ENCODE data around the gene PTPRD. TPM values are rescaled to one million over a fixed set of nuclear protein-coding genes. Genes with fewer than 3 reads are reported as not detected.

The PTPRD gene
- total and polyA plus RNA-seq, 10 donors = 0.08 to 11.7 (median 2.9) TPM

DNA sequence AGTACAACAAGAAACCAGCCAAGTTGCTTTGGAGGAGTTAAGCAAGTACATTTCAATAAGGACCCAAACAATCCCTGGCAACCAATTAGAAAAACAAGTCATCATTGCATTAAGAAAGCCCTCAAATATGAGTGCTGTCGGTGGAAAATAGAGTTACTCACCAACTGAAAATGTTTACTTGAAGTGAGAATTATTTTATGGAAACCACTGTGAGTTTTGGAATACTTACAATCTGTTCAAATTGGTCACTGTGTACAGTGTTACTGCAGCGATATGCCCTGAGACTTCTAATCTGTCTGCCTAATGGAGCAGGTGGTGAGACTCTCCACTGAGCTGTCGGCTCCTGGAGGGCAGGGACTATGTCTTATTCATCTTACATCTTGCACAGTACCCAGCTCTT, 1740.0 kb downstream of the PTPRD start:
- no peak for DNase-seq
- Histone ChIP-seq H3K36me3 (no peaks in the 10 kb centered on the region), H3K4me1 (no peaks in the 10 kb centered on the region), H3K9me3 (no peaks in the 10 kb centered on the region), H3K4me3 (no peak overlapping the region), H3K27me3 (replicated peaks in 1 of 7) (no peaks in the 10 kb centered on the region), H3K27ac (no peak overlapping the region)
- 72 to 79% (median 73%) methylated on average over 3 of the region's 3 CpGs for WGBS, 5 donors
- TF ChIP-seq POLR2A (IDR thresholded peaks at IDR 0.05) (no peak), POLR2AphosphoS5 (IDR thresholded peaks at IDR 0.05) (no peak)
- TF ChIP-seq, protein P1, sequence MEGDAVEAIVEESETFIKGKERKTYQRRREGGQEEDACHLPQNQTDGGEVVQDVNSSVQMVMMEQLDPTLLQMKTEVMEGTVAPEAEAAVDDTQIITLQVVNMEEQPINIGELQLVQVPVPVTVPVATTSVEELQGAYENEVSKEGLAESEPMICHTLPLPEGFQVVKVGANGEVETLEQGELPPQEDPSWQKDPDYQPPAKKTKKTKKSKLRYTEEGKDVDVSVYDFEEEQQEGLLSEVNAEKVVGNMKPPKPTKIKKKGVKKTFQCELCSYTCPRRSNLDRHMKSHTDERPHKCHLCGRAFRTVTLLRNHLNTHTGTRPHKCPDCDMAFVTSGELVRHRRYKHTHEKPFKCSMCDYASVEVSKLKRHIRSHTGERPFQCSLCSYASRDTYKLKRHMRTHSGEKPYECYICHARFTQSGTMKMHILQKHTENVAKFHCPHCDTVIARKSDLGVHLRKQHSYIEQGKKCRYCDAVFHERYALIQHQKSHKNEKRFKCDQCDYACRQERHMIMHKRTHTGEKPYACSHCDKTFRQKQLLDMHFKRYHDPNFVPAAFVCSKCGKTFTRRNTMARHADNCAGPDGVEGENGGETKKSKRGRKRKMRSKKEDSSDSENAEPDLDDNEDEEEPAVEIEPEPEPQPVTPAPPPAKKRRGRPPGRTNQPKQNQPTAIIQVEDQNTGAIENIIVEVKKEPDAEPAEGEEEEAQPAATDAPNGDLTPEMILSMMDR (IDR thresholded peaks at IDR 0.05 in 8 of 11, conservative IDR thresholded peaks at IDR 0.05 in 3 of 11) = no peak
- intact Hi-C loops (cut with DNase I; ENCODE audit: low total_unique reads) = no loop called here

DNA sequence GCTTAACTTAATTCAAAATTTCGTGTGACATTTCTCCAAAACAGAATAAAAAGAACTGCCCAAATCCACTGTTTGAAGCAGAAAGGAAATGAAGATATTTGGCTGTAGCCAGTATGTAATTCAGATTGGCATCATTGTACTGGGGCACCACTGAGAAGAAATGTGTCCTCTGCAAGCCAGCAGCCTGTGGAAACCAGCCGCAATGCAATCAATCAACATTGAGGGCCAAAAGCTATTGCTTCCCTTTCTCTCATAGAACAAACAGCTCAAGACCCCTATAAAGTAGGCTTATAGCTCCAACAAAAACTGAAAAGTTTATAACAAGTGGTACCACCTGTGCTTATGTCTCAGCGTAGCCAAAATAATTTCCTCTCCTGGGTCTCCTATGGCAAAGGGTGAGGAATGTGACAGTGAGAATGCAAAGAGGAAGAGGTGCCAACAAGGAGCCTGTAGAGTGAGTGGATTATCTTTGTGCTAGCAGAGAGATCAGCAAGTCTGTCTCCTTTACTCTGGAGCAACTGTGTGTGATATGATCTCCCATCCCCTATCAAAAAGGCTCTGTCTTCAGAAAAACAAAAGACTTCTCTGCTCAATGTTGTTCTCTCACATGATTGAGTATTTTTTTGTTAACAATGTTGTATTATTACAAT, 1740.9 kb downstream of the PTPRD start:
- 79 to 90% (median 82%) methylated on average over 3 of the region's 3 CpGs for WGBS, 5 donors
- Histone ChIP-seq H3K27me3 (replicated peaks in 1 of 7) (no peaks in the 10 kb centered on the region), H3K4me1 (no peaks in the 10 kb centered on the region), H3K36me3 (no peaks in the 10 kb centered on the region), H3K9me3 (no peaks in the 10 kb centered on the region), H3K27ac (no peak overlapping the region), H3K4me3 (no peak overlapping the region)
- intact Hi-C loops (cut with DNase I; ENCODE audit: low total_unique reads) = no loop called here
- TF ChIP-seq POLR2AphosphoS5 (IDR thresholded peaks at IDR 0.05) (no peak), POLR2A (IDR thresholded peaks at IDR 0.05) (no peak)
- TF ChIP-seq, protein P1 (IDR thresholded peaks at IDR 0.05 in 8 of 11, conservative IDR thresholded peaks at IDR 0.05 in 3 of 11) = no peak
- DNase-seq = no peak

DNA sequence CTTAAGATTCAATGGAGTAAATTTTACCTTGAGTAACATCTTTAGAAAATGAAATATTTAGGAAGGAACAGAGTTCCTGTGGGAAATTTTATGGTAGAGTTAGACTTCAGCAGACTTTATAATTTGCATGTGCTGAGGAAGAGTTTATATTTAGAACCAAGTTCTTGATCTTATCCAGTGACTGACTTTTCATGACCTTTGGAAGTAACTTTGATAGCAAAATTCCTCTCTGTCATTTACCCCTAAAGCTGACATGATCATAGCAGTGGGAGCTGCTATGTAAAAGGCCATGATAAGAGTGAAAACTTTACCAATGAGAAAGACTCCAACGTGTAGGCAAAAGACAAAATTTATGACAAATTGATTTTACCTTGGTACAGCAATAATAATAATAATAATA, 1741.4 kb downstream of the PTPRD start:
- no peak for TF ChIP-seq POLR2AphosphoS5 (IDR thresholded peaks at IDR 0.05)
- TF ChIP-seq, protein P1 (IDR thresholded peaks at IDR 0.05 in 8 of 11, conservative IDR thresholded peaks at IDR 0.05 in 3 of 11) = no peak
- TF ChIP-seq POLR2A (IDR thresholded peaks at IDR 0.05) = no peak
- WGBS, 5 donors = 25 to 69% (median 65%) methylated on average over 1 of the region's 1 CpG
- intact Hi-C loops (cut with DNase I; ENCODE audit: low total_unique reads) = no loop called here
- Histone ChIP-seq H3K4me3 (no peak overlapping the region), H3K36me3 (no peaks in the 10 kb centered on the region), H3K4me1 (no peaks in the 10 kb centered on the region), H3K27ac (no peak overlapping the region), H3K27me3 (replicated peaks in 1 of 7) (no peaks in the 10 kb centered on the region), H3K9me3 (no peaks in the 10 kb centered on the region)
- DNase-seq = no peak

DNA sequence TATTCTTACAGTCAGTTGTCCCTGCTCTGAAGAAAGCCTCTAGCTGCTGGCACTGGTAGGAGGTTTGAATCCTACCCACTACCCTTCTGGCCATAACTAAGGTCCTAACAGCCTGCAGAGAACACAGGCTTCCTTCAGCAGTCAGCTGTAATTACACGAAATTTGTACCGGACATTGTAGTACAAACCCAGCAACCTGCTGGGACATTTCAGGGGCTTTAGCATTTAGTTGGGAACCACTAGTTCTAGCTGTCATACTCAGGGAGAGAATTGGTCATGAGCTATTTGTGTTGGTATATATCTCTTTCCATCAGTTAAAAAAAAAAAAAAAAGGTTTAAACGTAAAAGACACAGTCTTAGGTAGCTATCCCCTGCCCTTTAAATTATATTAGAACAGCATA, 1743.0 kb downstream of the PTPRD start:
- Histone ChIP-seq H3K4me3 (no peak overlapping the region), H3K4me1 (no peaks in the 10 kb centered on the region), H3K36me3 (no peaks in the 10 kb centered on the region), H3K27ac (no peak overlapping the region), H3K9me3 (no peaks in the 10 kb centered on the region), H3K27me3 (replicated peaks in 1 of 7) (no peaks in the 10 kb centered on the region)
- no peak for DNase-seq
- intact Hi-C loops (cut with DNase I; ENCODE audit: low total_unique reads) = no loop called here
- TF ChIP-seq POLR2AphosphoS5 (IDR thresholded peaks at IDR 0.05) (no peak), POLR2A (IDR thresholded peaks at IDR 0.05) (no peak)
- TF ChIP-seq, protein P1 (IDR thresholded peaks at IDR 0.05 in 8 of 11, conservative IDR thresholded peaks at IDR 0.05 in 3 of 11) = no peak
- 84 to 92% (median 90%) methylated on average over 3 of the region's 3 CpGs for WGBS, 5 donors
